ENCODE results near the gene IL12A. TPM values are rescaled to one million over a fixed set of nuclear protein-coding genes. Genes with fewer than 3 reads are reported as not detected.

IL12A gene
- polyA plus RNA-seq, 1 donor (not counting 4 experiments of a cell fraction or from before 2014, with no cell fraction given) = 0.54 TPM

DNA sequence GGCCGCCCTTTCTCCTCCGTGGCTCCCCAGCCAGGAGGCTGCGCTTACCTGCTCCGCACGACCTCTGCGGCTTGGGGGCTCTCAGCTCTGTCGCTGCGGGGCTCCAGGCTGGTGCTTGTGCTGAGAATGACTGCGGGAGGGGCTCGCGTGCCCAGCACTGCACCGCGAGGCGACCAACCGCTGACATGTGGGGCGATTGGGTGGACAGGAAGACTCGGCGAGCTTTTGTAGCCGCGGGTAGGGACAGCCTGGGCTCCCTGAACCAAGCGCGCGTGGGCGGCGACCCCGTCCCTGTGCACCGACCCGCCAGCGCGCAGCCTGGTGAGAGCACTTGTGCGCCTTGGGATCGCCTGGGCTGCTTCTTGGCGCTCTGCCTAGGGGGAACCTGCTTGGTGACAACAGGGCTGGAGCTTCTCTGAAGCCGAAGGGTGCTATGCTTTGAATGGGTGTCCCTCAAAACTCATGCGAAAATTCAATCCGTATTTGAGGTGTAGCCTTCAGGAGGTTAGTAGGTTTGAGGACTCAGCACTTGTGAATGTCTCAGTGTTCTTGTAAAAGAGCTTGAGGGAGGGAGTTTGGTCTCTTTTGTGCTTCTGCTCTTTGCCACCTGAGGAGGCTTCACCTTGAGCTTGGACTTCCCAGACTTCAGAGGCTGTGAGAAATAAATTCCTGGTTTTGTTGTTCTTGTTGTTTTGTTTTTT is 50.4 kb downstream of the IL12A start:
- Histone ChIP-seq H3K4me3 (ENCODE audit: control insufficient read depth in 2 of 3, extremely low read depth in 1 of 3, insufficient read depth in 2 of 3, low read depth in 1 of 3, low read length in 3 of 3) (no peak overlapping the region), H3K9ac (ENCODE audit: control insufficient read depth, extremely low read depth, insufficient read depth, low read length) (no peak overlapping the region), H3K9me3 (ENCODE audit: control insufficient read depth, low read depth, low read length) (no peaks in the 10 kb centered on the region), H3K27ac (ENCODE audit: control insufficient read depth, insufficient read depth, low read length) (no peak overlapping the region), H2AFZ (ENCODE audit: control insufficient read depth, low read length) (no peak overlapping the region), H3K9me1 (ENCODE audit: control insufficient read depth, extremely low read depth, insufficient read depth, low read length) (no peaks in the 10 kb centered on the region), H3K27me3 (ENCODE audit: control insufficient read depth, extremely low read depth, insufficient read depth, low read length) (peaks cover 40% of the 10 kb centered on the region), H3K79me2 (ENCODE audit: control insufficient read depth, insufficient read depth, low read length) (no peaks in the 10 kb centered on the region), H3K4me1 (ENCODE audit: control insufficient read depth, extremely low read depth, insufficient read depth, low read length) (peaks cover 2% of the 10 kb centered on the region), H3K4me2 (ENCODE audit: control insufficient read depth, extremely low read depth, insufficient read depth, low read depth, low read length) (no peak overlapping the region), H4K20me1 (ENCODE audit: control insufficient read depth, extremely low read depth, insufficient read depth, low read length) (peaks cover 3% of the 10 kb centered on the region), H3K36me3 (ENCODE audit: control insufficient read depth in 2 of 2, extremely low read depth in 1 of 2, insufficient read depth in 2 of 2, low read length in 2 of 2) (no peaks in the 10 kb centered on the region)
- FAIRE-seq (no peak), DNase-seq (ENCODE audit: low read depth, low spot score) (no peak)
- dilution Hi-C loops (cut with MboI; ENCODE audit: extremely low pct_ligation_motif_present, low sequenced_read_pairs) = no loop called here
- TF ChIP-seq, protein P1, sequence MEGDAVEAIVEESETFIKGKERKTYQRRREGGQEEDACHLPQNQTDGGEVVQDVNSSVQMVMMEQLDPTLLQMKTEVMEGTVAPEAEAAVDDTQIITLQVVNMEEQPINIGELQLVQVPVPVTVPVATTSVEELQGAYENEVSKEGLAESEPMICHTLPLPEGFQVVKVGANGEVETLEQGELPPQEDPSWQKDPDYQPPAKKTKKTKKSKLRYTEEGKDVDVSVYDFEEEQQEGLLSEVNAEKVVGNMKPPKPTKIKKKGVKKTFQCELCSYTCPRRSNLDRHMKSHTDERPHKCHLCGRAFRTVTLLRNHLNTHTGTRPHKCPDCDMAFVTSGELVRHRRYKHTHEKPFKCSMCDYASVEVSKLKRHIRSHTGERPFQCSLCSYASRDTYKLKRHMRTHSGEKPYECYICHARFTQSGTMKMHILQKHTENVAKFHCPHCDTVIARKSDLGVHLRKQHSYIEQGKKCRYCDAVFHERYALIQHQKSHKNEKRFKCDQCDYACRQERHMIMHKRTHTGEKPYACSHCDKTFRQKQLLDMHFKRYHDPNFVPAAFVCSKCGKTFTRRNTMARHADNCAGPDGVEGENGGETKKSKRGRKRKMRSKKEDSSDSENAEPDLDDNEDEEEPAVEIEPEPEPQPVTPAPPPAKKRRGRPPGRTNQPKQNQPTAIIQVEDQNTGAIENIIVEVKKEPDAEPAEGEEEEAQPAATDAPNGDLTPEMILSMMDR (optimal IDR thresholded peaks at IDR 0.05 in 1 of 3, IDR thresholded peaks at IDR 0.05 in 1 of 3, conservative IDR thresholded peaks at IDR 0.05 in 1 of 3; ENCODE audit: extremely low read depth in 1 of 3, insufficient read depth in 2 of 3, low read length in 3 of 3) = no peak
- peak; percentile 94 for TF ChIP-seq EZH2 (IDR thresholded peaks at IDR 0.05; ENCODE audit: low read length)

DNA sequence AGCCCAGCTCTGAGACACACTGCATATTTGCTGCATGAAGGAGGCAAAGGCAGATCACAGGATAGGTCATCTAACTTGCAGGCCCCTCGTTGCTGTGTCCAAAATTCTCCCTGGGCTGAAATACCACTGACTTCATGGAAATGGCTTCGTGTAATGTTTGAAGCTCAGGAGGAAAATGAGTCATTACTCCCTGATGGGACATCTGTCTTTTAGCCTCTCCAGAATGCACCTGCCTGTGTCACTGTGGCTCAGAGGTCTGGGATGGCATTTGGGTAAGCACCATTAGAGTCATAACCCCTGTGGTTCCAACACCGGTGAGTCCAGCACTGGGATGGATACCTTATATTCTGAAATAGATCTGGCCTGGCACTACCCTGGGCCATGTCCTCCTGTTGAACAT is 51.5 kb downstream of the IL12A start:
- H3K27ac ChIP-seq (ENCODE audit: control insufficient read depth, insufficient read depth, low read length) = no peak overlapping the region
- peaks cover 40% of the 10 kb centered on the region for H3K27me3 ChIP-seq (ENCODE audit: control insufficient read depth, extremely low read depth, insufficient read depth, low read length)
- peaks cover 2% of the 10 kb centered on the region for H3K4me1 ChIP-seq (ENCODE audit: control insufficient read depth, extremely low read depth, insufficient read depth, low read length)
- DNase-seq (ENCODE audit: low read depth, low spot score) = no peak
- no peaks in the 10 kb centered on the region for H3K36me3 ChIP-seq (ENCODE audit: control insufficient read depth in 2 of 2, extremely low read depth in 1 of 2, insufficient read depth in 2 of 2, low read length in 2 of 2)
- no peak overlapping the region for H3K4me2 ChIP-seq (ENCODE audit: control insufficient read depth, extremely low read depth, insufficient read depth, low read depth, low read length)
- dilution Hi-C loops (cut with MboI; ENCODE audit: extremely low pct_ligation_motif_present, low sequenced_read_pairs) = no loop called here
- no peak for TF ChIP-seq EZH2 (IDR thresholded peaks at IDR 0.05; ENCODE audit: low read length)
- TF ChIP-seq, protein P1 (optimal IDR thresholded peaks at IDR 0.05 in 1 of 3, IDR thresholded peaks at IDR 0.05 in 1 of 3, conservative IDR thresholded peaks at IDR 0.05 in 1 of 3; ENCODE audit: extremely low read depth in 1 of 3, insufficient read depth in 2 of 3, low read length in 3 of 3) = no peak
- H3K4me3 ChIP-seq (ENCODE audit: control insufficient read depth in 2 of 3, extremely low read depth in 1 of 3, insufficient read depth in 2 of 3, low read depth in 1 of 3, low read length in 3 of 3) = no peak overlapping the region
- peaks cover 3% of the 10 kb centered on the region for H4K20me1 ChIP-seq (ENCODE audit: control insufficient read depth, extremely low read depth, insufficient read depth, low read length)
- no peak overlapping the region for H3K9ac ChIP-seq (ENCODE audit: control insufficient read depth, extremely low read depth, insufficient read depth, low read length)
- FAIRE-seq = no peak
- no peaks in the 10 kb centered on the region for H3K9me3 ChIP-seq (ENCODE audit: control insufficient read depth, low read depth, low read length)
- H3K79me2 ChIP-seq (ENCODE audit: control insufficient read depth, insufficient read depth, low read length) = no peaks in the 10 kb centered on the region
- no peaks in the 10 kb centered on the region for H3K9me1 ChIP-seq (ENCODE audit: control insufficient read depth, extremely low read depth, insufficient read depth, low read length)
- no peak overlapping the region for H2AFZ ChIP-seq (ENCODE audit: control insufficient read depth, low read length)
